Ovary (tissue), 3 donors: ENCODE measurements around the gene WHRN.

ENCODE experiments used
- EP300 ChIP-seq: sonication (generic); formaldehyde crosslinking; IDR thresholded peaks from one replicate; pipeline ENCODE4 v1.6.1; 2017; ENCODE audit warnings: antibody characterized with exemption
- TF ChIP-seq, protein P1 (sequence below), 3 donors: fragments of 450-650 bp in 2 of 3; fragments of 200-600 bp in 1 of 3; IDR thresholded peaks; one replicate each; pipeline versions ENCODE4 v1.5.1 to v1.8.0; 2016 to 2022; ENCODE audit warnings: antibody characterized with exemption in 3 of 3, mild to moderate bottlenecking in 1 of 3
- donor health status: DM: no; HTN: no; CAD: no.

DNA sequence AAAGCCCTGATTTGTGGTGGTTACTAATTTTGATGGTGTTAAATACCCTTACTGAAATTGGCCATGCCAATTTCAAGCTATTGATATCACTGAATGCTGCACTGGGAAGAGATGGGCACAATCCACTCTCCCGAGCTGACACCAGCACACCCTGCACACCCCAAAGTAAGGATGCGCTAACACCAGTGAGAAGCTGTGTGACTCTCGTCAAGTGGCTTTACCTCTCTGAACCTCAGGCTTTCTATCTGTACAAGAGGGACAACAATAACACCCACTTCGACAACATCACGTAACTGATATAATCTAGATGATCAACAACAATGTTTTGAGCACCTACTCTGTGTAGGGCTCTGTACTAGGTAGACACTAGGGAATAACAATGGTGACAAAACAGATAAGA lies 109.5 kb downstream of the WHRN start:
- no peak for TF ChIP-seq EP300
- TF ChIP-seq, protein P1, sequence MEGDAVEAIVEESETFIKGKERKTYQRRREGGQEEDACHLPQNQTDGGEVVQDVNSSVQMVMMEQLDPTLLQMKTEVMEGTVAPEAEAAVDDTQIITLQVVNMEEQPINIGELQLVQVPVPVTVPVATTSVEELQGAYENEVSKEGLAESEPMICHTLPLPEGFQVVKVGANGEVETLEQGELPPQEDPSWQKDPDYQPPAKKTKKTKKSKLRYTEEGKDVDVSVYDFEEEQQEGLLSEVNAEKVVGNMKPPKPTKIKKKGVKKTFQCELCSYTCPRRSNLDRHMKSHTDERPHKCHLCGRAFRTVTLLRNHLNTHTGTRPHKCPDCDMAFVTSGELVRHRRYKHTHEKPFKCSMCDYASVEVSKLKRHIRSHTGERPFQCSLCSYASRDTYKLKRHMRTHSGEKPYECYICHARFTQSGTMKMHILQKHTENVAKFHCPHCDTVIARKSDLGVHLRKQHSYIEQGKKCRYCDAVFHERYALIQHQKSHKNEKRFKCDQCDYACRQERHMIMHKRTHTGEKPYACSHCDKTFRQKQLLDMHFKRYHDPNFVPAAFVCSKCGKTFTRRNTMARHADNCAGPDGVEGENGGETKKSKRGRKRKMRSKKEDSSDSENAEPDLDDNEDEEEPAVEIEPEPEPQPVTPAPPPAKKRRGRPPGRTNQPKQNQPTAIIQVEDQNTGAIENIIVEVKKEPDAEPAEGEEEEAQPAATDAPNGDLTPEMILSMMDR (IDR thresholded peaks at IDR 0.05), result no peak
